Upper lobe of right lung (tissue), 1 donor: ENCODE data around the gene MOGAT2. TPM values are rescaled to one million over a fixed set of nuclear protein-coding genes. Genes with fewer than 3 reads are reported as not detected.
A peak's percentile ranks its signal among the peaks of the same experiment; 100 is the strongest.
"Not testable (repeated sequence)": the region's sequence is repeated elsewhere in the genome, so short reads cannot be mapped to it uniquely, and the experiment has no call there.

Experiments used
- ATAC-seq: fragments of 200-7000 bp; cut with Tn5 transposase; one replicate; pipeline ENCODE4 v1.9.1; 2020; ENCODE audit warnings: mild to moderate bottlenecking, moderate library complexity
- DNase-seq: peaks from one replicate; pipeline ENCODE4 v3.0.0-alpha.2; 2020
- H3K27ac ChIP-seq: fragments of 200-600 bp; one replicate; pipeline ENCODE4 v1.8.0; 2022
- H3K27me3 ChIP-seq: fragments of 200-600 bp; one replicate; pipeline ENCODE4 v1.8.0; 2022; ENCODE audit warnings: mild to moderate bottlenecking
- H3K36me3 ChIP-seq: fragments of 200-600 bp; one replicate; pipeline ENCODE4 v1.8.0; 2022
- H3K4me1 ChIP-seq: fragments of 200-600 bp; one replicate; pipeline ENCODE4 v1.8.0; 2022
- H3K4me3 ChIP-seq: fragments of 200-600 bp; one replicate; pipeline ENCODE4 v1.8.0; 2022; ENCODE audit warnings: mild to moderate bottlenecking
- H3K9me3 ChIP-seq: fragments of 200-600 bp; one replicate; pipeline ENCODE4 v1.8.0; 2022
- CTCF ChIP-seq: fragments of 200-600 bp; IDR thresholded peaks from one replicate; pipeline ENCODE4 v1.8.0; 2022; ENCODE audit warnings: antibody characterized with exemption
- intact Hi-C: fragments of 100-400 bp; cut with DNase I; formaldehyde crosslinking; loops from one replicate; pipeline ENCODE4 v1.11.0; 2022
- total RNA-seq: library from RNA; stranded (reverse); fragmentation: NEBNext Ultra II Directional; extraction: Animal tissue kit (Norgen Biotek cat#: 25700); gene quantifications from one replicate; pipeline ENCODE4 v1.2.1, GENCODE V29; 2021
- donor health status: DM: no; HTN: yes; CAD: no; lungs with severe emphysema.

MOGAT2 gene
- total RNA-seq, 1 donor from 2014 or later: not detected

GRCh38 chr11:75678620-75679259 is 38.9 kb upstream of the MOGAT2 start:
- peaks cover 6% of the 10 kb centered on the region for H3K9me3 ChIP-seq
- TF ChIP-seq CTCF: no peak
- peaks cover 12% of the 10 kb centered on the region for H3K27me3 ChIP-seq
- no peaks in the 10 kb centered on the region for H3K4me1 ChIP-seq
- no peak overlapping the region for H3K4me3 ChIP-seq
- H3K27ac ChIP-seq: no peak overlapping the region
- no peaks in the 10 kb centered on the region for H3K36me3 ChIP-seq
- no peak for DNase-seq
- peak; percentile 16 for ATAC-seq
- intact Hi-C loops: no loop called here

DNA sequence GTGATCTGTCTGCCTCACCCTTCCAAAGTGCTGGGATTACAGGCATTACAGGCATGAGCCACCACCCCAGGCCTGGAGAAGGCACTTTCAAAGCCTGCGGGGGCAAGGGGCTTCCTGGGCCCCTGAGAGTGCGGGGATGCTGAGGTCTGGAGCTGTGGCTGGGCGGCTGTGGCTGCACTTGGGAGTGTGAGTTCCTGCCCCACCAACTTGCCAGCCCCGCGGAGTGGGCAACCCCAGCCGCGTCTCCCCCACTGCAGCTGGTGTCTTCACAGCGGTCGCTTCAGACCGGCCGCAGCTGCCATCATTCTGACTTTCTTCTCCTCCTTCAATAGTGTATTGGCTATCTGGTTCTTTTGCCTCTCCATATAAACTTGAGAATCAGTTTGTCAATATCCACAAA is 38.1 kb upstream of the MOGAT2 start:
- peaks cover under 1% of the 10 kb centered on the region for H3K9me3 ChIP-seq

GRCh38 chr11:75683856-75684255 is 33.8 kb upstream of the MOGAT2 start:
- not testable (repeated sequence) for ATAC-seq, H3K36me3 ChIP-seq

More for the DNA sequence above, 38.1 kb upstream of the MOGAT2 start:
- DNase-seq (no peak), ATAC-seq (no peak)
- no peak for TF ChIP-seq CTCF
- Histone ChIP-seq H3K4me1 (no peaks in the 10 kb centered on the region), H3K27ac (no peak overlapping the region), H3K27me3 (peaks cover 12% of the 10 kb centered on the region), H3K36me3 (no peaks in the 10 kb centered on the region), H3K4me3 (no peak overlapping the region)
- intact Hi-C loops: no loop called here

DNA sequence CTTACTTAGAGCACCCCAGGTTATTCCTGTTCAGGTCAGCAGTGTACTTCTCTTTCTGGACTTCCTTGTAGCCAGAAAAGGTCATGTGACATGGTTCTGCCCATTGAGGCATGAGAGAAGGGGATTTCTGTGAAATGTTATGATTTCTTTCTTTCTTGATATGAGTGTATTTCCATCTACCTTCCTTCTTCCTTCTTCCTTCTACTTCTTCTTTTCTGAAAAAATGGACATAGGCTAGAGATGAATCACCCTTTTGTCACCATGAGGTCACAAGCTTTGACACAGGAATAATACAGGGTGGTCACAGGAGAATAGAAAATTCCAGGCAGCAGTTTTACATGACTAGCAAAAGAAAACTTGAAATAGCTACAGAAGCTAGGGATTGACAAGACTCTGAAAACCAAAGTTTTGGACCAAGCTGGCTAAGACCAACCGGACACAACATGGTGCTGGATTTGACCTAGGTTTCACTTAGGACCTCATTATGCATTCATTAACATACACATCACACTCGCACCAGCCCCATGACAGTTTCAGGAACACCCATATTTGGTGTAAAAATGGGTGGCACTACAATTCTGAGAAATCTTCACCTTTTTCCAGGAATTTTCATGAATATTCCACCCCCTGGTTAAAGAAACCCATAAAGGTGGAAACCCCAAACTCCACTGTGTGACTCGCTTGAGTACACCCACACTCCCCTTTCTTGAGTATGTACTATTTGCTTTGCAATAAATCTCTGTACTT is 27.6 kb upstream of the MOGAT2 start:
- intact Hi-C loops: no loop called here
- DNase-seq: no peak
- H3K36me3 ChIP-seq: no peaks in the 10 kb centered on the region
- H3K4me1 ChIP-seq: no peaks in the 10 kb centered on the region
- ATAC-seq: peak; percentile 52
- H3K4me3 ChIP-seq: no peak overlapping the region
- no peaks in the 10 kb centered on the region for H3K27me3 ChIP-seq
- H3K27ac ChIP-seq: no peak overlapping the region
- H3K9me3 ChIP-seq: no peaks in the 10 kb centered on the region
- TF ChIP-seq CTCF: no peak

More at GRCh38 chr11:75683856-75684255, 33.8 kb upstream of the MOGAT2 start:
- DNase-seq, H3K27ac ChIP-seq, H3K4me3 ChIP-seq, H3K27me3 ChIP-seq, H3K4me1 ChIP-seq, intact Hi-C loops, H3K9me3 ChIP-seq: not testable (repeated sequence)

GRCh38 chr11:75691804-75692203 is 25.8 kb upstream of the MOGAT2 start:
- Histone ChIP-seq H3K4me3 (no peak overlapping the region), H3K9me3 (no peaks in the 10 kb centered on the region), H3K36me3 (no peaks in the 10 kb centered on the region), H3K27me3 (no peaks in the 10 kb centered on the region), H3K4me1 (no peaks in the 10 kb centered on the region), H3K27ac (no peak overlapping the region)
- ATAC-seq: no peak
- TF ChIP-seq CTCF: no peak
- intact Hi-C loops: no loop called here
- DNase-seq: no peak

DNA sequence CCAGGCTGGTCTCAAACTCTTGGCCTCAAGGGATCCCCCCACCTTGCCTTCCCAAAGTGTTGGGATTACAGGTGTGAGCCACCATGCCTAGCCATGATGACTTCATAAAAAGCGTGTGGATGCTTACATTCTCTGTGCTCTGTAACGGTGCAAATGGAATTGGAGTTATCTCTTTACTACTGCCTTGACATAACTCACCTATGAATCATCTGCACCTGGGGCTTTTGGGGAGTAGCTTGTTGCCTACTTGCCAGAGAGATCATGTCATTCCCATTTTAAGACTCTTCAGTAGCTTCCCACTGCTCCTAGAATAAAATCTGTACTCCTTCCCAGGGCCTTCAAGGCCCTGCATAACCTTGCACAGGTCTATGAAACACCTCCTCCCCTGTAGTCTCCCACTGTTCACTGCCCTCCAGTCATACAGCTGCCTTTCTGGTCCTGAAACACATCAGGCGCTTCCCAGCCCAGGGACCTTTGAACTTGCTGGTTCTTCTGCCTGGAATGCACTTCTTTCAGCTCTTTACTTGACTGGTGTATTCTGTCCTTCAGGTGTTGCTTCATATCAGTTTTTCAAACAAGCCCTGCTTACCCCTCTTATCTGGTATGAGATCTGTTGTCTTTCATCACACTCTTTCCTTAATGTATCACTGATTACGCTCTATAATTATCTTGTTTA is 19.6 kb upstream of the MOGAT2 start:
- H3K36me3 ChIP-seq: no peaks in the 10 kb centered on the region
- H3K27me3 ChIP-seq: no peaks in the 10 kb centered on the region
- no peak overlapping the region for H3K27ac ChIP-seq
- DNase-seq: no peak
- no peaks in the 10 kb centered on the region for H3K4me1 ChIP-seq
- H3K9me3 ChIP-seq: no peaks in the 10 kb centered on the region
- TF ChIP-seq CTCF: no peak
- ATAC-seq: no peak
- H3K4me3 ChIP-seq: no peak overlapping the region
- intact Hi-C loops: no loop called here
